HG03571 (cell line): ENCODE measurements around the gene ZDHHC1.

Experiments
- ATAC-seq: cut with Tn5 transposase; IDR thresholded peaks from one replicate; pipeline ENCODE4 v1.9.1; 2021; ENCODE audit not compliant: unreplicated experiment

The ZDHHC1 gene

GRCh38 chr16:67396159-67397035 is 19.9 kb downstream of the ZDHHC1 start:
- no peak for ATAC-seq

GRCh38 chr16:67395458-67396158 is 20.7 kb downstream of the ZDHHC1 start:
- ATAC-seq = no peak

GRCh38 chr16:67395105-67395457 is 21.2 kb downstream of the ZDHHC1 start:
- ATAC-seq = no peak

GRCh38 chr16:67394155-67395104 is 21.8 kb downstream of the ZDHHC1 start:
- ATAC-seq = no peak

- no peak for ATAC-seq
Measured at GRCh38 chr16:67393788-67394154, 22.5 kb downstream of the ZDHHC1 start.

- ATAC-seq = no peak
Measured at GRCh38 chr16:67393111-67393787, 23.0 kb downstream of the ZDHHC1 start, which contains the start of gene TPPP3. TPPP3 (minus strand) TSS chr16:67393498; CDS start chr16:67391111, 2,387 bp downstream.

- no peak for ATAC-seq
Measured at GRCh38 chr16:67392301-67393059, 23.8 kb downstream of the ZDHHC1 start.

GRCh38 chr16:67391424-67392300 is 24.6 kb downstream of the ZDHHC1 start:
- ATAC-seq = no peak

GRCh38 chr16:67390816-67391423 is 25.4 kb downstream of the ZDHHC1 start:
- no peak for ATAC-seq

GRCh38 chr16:67389911-67390815 is 26.1 kb downstream of the ZDHHC1 start:
- no peak for ATAC-seq

- no peak for ATAC-seq
Measured at GRCh38 chr16:67388591-67388990, 27.7 kb downstream of the ZDHHC1 start.

- no peak for ATAC-seq
Measured at GRCh38 chr16:67388191-67388590, 28.1 kb downstream of the ZDHHC1 start.

- no peak for ATAC-seq
Measured at GRCh38 chr16:67387479-67388079, 28.7 kb downstream of the ZDHHC1 start.

- no peak for ATAC-seq
Measured at GRCh38 chr16:67386861-67387455, 29.3 kb downstream of the ZDHHC1 start.

- ATAC-seq = no peak
Measured at GRCh38 chr16:67384778-67385510, 31.3 kb downstream of the ZDHHC1 start.

- no peak for ATAC-seq
Measured at GRCh38 chr16:67383284-67383683, 33.0 kb downstream of the ZDHHC1 start.
